Fibroblast of upper back skin (primary cell): ENCODE results near the gene ZNF316.
"Not testable (repeated sequence)": the region's sequence is repeated elsewhere in the genome, so short reads cannot be mapped to it uniquely, and the experiment has no call there.

Experiments
- DNase-seq: peaks from one replicate; pipeline ENCODE4 v3.0.0-alpha.2; 2013

Gene ZNF316

GRCh38 chr7:6648066-6648814, 11.1 kb downstream of the ZNF316 start:
- DNase-seq, result no peak

DNA sequence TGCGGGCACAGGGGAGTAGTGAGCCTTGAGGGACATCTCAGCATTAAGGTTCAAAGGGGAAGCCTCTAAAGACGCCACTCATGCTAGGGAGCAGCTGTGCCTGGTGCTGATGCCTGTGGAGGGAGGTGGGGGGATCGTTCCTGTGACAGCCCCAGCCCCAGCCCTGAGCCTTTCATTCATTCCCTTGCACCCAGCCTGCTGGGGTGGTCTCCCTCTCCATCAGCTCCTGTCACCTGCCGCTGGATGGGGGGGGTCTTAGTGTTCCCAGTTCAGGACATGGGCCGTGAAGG, 11.6 kb downstream of the ZNF316 start:
- no peak for DNase-seq

DNA sequence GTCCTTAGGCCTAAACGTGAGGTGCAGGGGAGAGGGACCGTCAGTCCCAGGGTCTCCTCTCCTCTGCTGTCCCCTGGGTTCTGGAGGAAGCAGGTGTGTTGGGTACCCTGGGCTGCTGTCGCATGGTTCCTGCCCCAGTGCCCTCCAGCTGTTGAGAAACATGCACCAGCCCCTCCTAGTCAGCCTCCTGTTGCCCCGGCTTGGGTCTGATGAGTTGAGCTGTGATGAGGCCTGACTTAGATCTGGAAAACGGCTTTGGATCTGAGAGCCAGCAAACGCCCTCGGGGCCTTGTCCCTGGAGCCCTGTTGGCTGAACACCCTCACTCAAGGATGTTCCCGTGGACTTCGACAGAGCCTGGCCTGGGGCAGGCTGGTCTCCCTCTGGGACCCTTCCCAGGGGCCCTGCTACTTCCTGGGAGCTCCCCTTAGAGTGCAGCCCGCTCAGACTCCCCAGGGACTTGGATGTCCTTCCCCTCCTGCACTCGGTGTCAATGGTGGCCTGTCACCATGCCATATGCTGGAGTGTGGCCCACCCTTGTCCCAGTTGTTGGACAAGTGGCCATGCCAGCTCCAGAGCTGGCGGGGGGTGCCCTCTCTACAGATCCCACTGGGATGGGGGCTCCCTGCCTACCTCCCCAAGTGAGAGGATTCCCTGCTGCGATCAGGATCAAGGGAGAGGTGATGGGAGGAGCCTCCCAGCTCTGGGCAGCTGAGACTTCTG, 12.3 kb downstream of the ZNF316 start:
- DNase-seq, result no peak

DNA sequence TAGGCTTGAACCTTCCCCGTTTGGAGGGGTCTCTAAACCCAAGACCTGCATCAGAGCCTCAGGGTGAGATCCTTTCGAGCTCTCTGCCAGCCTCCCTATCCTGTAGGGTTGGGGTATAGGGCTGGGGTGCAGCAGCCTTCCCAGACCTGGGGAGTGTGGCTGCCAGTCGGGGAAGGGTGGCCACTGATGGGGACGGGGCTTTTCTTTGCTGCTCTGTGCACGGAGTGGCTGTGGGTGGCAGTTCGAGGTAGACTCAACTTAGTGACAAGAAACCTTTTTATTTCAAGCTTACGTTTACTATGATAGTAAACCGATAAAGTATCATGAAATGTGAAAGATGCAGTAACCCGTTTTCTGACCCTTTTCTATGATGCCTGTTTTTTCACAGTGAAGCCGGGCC, 13.0 kb downstream of the ZNF316 start:
- DNase-seq, result no peak

DNA sequence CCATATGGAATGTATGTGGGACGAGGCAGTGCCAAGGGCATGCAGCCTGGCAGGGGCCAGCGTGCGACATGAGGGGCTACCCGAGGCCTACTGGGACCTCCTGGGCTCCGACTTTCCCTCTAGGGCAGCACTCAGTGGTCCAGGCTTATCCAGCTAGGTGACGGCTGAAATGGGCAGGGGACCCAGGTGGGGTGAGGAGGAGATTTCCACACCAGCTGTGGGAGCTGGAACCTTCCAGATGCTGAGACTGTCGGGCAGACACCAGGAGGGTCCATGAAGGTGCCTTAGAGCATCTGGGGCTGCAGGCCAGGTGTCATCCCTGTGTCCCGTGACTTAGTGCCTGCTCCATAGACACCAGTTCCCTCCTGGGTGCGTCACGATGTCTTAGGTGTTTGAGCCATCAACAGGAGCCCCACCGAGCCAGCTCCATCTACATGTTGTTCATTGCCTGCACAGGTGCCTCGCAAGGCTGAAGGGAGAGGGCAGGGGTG, 13.4 kb downstream of the ZNF316 start:
- DNase-seq, result no peak

- DNase-seq, result no peak
Measured at GRCh38 chr7:6651851-6652445, 14.8 kb downstream of the ZNF316 start.

DNA sequence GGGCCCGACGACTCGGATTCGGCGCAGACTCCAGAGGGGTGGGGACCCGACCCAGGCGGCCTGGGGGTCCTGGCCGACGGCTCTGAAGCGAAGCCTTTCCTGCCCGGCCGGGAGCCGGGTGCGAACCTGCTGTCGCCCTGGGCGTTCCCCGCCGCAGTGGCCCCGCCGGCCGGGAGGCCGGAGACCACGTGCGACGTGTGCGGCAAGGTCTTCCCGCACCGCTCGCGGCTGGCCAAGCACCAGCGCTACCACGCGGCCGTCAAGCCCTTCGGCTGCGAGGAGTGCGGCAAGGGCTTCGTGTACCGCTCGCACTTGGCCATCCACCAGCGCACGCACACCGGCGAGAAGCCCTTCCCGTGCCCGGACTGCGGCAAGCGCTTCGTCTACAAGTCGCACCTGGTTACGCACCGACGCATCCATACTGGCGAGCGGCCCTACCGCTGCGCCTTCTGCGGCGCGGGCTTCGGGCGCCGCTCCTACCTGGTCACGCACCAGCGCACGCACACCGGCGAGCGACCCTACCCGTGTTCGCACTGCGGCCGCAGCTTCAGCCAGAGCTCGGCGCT, 15.4 kb downstream of the ZNF316 start:
- no peak for DNase-seq

DNA sequence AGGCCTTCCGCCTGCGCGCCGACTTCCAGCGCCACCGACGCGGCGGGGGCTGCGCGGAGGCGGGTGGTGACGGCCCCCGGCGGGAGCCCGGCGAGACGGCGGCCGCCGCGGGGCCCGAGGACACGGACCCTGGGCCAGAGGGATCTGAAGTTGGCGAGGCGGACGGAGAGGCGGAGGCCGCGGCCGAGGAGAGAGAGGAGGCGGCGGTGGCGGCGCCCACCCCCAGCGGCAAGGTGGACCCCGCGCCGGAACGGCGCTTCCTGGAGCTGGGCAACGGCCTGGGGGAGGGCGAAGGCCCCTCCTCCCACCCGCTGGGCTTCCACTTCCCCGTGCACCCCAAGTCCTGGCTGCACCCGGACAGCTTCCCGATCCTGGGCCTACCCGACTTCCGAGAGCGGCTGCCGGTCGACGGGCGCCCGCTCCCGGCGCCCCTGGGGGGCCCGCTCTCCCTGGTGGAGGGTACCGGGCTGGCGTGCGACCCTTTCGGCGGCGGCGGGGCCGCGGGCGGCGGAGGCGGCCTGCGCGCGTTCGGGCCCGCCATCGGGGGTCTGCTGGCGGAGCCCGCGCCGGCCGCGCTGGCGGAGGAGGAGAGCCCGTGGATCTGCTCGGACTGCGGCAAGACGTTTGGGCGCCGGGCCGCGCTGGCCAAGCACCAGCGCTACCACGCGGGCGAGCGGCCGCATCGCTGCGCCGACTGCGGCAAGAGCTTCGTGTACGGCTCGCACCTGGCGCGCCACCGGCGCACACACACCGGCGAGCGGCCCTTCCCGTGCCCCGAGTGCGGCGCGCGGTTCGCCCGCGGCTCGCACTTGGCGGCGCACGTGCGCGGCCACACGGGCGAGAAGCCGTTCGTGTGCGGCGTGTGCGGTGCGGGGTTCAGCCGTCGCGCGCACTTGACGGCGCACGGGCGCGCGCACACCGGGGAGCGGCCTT, 16.2 kb downstream of the ZNF316 start:
- no peak for DNase-seq

GRCh38 chr7:6654113-6654841, 17.2 kb downstream of the ZNF316 start:
- no peak for DNase-seq

- no peak for DNase-seq
Measured at GRCh38 chr7:6654842-6655610, 17.9 kb downstream of the ZNF316 start.

DNA sequence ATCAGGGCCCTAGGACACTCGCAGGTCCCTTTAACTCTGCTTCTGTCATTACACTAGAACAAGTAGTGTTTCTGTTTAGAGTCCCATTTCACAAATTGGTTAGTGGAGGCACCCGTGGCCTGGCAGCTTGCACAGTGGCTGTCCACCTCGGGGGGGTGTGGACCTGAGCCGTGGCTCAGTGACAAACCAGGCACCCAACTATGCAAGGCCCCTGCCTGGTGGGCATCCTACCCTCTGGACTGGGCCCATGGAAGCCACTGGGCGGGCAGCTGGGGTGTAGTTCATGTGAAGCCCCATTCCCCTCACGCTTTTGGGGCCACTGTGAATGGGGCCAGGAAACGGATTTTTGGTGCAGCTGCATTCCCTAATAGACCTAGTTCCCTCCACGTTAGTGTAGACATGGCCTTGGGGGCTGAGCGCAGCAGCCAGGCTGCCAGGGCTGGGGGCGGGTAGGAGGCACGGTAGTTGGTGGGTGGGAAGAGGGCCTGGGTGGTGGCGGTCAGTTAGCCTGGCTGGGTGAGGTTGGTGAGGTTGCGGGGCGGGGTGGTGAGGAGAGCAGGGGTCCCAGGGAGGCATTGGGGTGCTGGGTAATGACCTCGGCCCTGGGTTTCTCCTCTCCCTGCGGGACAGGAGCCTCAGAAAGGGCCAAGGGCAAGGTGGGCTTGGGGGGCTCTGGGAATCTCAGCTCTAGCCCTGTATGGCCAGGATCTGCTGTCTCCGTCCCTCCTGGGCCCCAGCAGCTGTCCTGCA, 18.7 kb downstream of the ZNF316 start:
- no peak for DNase-seq

- DNase-seq, result no peak
Measured at GRCh38 chr7:6656413-6656812, 19.3 kb downstream of the ZNF316 start.

- no peak for DNase-seq
Measured at GRCh38 chr7:6658618-6659345, 21.7 kb downstream of the ZNF316 start.

DNA sequence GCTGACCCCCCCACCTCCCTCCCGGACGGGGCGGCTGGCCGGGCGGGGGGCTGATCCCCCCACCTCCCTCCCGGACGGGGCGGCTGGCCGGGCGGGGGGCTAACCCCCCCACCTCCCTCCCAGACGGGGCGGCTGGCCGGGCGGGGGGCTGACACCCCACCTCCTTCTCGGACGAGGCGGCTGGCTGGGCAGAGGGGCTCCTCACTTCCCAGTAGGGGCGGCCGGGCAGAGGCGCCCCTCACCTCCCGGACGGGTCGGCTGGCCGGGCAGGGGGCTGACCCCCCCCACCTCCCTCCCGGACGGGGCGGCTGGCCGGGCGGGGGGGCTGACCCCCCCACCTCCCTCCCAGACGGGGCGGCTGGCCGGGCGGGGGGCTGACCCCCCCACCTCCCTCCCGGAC, 33.7 kb downstream of the ZNF316 start:
- not testable (repeated sequence) for DNase-seq

GRCh38 chr7:6675807-6676405, 38.8 kb downstream of the ZNF316 start:
- DNase-seq, result no peak

DNA sequence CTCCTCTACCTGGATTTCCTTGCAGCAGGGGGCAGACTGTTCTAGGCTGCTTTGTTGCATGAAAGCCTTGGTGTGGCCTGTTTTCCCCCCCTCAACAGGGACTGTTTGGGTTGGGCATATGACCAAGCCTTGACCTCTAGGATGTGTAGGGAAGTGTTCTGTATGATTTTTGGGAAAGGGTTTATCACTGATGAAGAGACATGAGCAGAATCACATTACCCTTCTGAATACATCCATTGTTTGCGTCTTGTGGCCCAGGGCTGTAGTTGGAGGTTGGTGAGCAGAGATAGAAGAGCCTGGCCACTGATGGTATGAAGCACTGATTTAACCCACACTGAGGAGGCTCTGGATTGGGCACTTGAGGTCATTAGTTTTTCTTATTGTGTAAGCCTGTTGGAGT, 43.0 kb downstream of the ZNF316 start:
- no peak for DNase-seq

DNA sequence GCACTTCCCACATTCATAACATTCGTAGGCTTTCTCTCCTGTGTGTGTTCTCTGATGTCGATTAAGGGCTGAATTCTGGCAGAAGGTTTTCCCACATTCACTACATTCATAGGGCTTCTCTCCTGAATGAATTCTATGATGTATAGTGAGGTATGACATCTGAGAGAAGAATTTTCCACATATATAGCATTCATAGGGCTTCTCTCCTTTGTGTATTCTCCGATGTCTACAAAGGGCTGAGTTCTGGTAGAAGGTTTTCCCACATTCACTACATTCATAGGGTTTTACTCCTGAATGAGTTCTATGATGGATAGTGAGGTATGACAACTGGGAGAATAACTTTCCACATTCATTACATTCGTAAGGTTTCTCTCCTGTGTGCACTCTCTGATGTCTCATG, 54.0 kb downstream of the ZNF316 start:
- DNase-seq, result no peak

GRCh38 chr7:6691609-6692106, 54.5 kb downstream of the ZNF316 start:
- DNase-seq, result peak; percentile 9

DNA sequence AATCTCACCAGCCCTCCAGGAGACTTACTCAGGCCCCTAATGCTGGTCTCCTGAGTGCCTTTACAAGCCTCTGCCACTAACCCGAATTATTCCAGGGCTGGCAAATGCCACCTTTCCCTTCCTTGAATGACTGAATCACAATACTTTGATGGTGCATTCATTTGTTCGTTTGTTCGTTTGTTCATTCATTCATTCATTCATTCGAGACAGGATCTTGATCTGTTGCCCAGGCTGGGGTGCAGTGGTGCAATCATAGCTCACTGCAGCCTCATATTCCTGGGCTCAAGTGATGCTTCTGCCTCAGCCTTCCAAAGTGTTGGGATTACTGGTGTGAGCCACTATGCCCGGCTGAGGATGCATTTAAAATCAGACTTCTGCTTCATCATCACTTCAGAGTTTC, 63.7 kb downstream of the ZNF316 start:
- DNase-seq, result no peak
